Activated CD4-positive, alpha-beta T cell treated with anti-CD3 and anti-CD28 coated beads for 1 hour (primary cell): Measurements from ENCODE around the gene ST8SIA1.

Experiments used
- DNase-seq: peaks from one replicate; pipeline ENCODE4 v3.0.0-alpha.2; 2020

ST8SIA1 gene

DNA sequence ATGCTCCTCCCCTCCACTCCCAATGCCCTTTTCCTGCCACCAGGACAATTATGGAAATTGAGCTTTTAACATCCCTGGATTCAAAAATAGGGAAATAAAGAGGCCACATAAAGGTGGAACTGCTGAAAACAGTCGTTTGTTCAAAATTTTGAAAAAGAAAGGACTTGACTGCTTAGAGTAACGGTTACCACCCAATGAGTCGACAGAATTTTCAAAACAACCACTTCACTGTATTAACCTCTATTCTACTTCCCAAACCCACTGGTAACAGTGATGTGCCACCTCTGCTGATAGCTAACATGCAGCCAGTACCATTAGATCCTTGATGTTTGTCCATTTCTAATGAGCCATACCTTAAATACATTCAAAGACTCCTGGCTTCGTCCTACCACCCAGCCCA is 4.9 kb downstream of the ST8SIA1 start:
- no peak for DNase-seq

DNA sequence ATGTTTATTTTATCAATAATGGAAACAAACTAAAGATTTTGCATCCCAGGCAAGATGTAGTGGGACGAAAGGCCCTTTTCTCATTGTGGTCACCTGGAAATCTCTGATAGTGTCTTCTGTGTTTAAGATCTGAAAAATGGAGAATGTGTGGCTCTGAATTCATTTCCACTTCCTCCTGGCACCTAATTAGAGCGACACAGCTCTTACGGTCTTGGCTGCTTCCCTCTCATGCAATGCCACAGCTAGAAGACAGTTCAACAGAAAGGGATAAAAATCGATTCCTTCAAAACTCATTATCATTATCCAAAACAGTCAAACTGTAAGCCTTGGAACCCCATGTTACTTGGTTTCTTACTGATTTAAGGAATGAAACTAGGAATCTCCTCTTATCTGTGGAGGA is 9.3 kb downstream of the ST8SIA1 start:
- no peak for DNase-seq

DNA sequence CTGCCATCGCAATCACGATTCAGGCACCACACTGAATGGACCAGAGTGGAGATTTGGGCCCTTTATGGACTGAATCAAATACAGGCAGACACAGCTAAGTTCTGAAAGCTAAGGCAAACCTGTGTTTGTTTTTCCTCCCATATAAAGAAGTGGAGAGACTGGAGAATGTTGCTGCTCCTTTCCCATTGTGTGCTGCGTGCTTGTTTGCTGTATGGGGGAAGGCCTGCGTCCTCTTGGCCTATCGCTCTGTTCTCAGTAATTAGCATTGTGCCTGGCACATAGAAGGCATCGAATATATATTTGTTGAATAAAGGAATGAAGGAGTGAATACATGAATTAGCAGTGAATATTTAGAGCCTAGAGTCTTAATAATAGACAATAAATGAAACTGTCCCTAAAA is 12.4 kb downstream of the ST8SIA1 start:
- no peak for DNase-seq

DNA sequence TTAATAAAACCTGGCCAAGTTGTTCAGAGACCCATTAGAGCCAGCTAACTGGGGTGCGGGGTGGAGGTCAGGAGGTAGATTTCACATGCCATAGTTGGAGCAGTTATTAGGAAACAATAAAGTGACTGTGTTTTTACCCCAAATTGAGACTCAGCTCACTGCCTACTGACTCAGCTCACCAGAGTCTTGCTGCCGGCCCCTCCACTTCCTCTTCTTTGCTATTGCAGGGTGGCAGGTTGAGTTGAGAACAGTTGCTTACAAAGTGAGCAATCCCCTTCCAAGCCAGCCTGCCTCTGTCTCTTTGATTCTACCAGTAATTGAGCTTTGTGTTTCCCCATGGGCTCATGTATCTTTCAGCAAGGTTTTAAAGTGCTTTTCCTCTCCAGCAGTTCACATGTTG is 12.9 kb downstream of the ST8SIA1 start:
- DNase-seq: no peak

DNA sequence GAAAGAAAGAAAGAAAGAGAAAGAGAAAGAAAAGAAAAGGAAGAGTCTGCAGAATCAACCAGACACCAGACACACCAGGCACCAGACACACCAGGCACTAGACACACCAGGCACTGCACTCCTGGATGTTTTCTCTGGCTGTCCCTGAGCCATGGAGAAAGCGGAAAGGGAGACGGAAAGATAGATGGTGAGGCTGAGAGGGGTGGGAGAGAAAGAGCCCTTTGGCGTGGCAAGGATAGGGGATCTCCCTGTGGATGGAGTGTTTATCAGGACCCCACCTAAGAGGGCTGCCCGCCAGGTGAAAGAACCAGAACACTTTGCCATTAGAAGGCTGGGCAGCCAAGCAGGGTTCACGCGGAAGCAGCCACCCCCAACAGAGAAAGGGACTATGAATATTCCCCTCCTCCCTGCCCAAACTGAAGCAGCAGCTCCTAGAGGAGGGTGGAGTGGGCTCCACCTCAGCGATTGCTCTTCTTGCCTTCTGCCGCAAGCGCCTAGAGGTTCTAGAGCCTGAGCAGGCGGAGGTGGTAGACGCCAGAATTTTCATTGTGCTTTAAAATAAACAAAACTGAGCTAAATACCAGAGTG is 13.4 kb downstream of the ST8SIA1 start:
- DNase-seq: no peak

DNA sequence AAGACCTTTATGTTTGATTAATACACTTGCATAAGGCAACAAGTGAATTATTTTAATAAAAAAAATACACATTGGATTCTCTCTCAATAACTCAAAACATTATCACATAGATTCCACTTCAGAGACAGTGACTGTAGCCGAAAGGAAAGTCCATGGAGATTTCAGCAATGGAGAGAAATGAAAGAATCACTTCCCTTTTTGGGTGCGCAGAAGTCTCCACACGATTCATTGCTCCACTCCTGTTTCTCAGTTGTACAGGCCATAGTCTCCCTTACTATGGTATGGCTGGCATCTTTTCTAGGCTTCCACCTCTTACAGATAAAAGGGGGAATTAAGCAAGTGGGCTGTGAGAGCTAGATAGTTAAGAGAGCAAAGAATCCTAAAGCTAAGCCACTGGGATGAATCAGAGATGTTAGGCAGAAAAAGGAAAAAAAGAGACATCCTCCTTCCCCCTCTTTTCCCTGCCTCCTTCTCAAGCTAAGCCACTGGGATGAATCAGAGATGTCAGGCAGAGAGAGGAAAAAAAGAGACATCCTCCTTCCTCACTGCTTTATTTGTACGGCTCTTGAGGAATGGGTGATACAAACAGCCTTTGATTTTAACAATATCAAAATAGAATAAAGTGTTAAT is 16.3 kb downstream of the ST8SIA1 start:
- no peak for DNase-seq

DNA sequence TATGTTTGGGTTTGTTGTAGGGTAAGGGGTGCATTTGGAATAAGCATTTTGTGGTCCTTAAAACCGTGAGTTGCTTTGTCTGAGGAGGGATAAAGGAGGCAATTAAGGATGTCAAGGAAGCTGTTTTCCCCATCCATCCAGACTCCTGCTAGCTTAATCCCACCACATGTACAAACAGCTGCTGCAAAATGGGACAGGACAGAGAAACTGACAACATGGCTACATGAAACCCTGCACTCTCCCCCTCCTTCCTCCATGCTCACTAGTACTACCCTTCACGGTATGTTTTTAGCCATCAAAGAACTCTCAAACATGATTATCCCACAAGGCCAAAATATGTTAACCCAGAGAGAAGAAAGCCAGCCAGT is 20.6 kb downstream of the ST8SIA1 start:
- DNase-seq: no peak

DNA sequence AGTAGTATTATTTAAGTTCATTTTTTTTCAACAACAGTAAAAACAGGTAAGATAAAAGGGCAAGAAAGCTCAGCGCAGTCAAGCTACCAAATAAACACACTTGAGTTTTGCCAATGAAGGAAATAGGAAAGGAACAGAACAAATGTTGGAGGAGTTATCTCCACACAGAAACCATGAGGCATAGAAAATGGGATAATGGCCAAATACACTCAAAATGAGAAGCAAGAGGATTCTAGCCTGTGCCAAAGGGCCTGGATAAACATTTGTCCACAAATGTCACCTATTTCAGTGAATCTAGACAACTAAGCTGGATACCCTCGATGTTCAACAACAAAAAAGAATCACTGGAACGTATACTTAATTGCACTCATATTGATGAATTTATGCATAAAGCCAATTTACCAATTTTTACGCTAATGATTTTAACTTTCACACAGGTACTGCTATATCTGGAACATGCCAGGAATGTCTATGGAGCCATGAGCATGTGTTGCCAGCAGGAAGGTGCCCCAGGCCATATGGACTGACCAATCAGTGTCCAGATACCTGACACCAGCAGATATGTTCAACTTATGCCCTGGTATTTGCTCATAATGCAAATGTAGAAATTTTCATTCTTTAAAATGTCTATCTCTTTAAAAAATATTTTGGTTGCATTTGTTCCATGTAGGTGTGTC is 21.1 kb downstream of the ST8SIA1 start:
- no peak for DNase-seq

DNA sequence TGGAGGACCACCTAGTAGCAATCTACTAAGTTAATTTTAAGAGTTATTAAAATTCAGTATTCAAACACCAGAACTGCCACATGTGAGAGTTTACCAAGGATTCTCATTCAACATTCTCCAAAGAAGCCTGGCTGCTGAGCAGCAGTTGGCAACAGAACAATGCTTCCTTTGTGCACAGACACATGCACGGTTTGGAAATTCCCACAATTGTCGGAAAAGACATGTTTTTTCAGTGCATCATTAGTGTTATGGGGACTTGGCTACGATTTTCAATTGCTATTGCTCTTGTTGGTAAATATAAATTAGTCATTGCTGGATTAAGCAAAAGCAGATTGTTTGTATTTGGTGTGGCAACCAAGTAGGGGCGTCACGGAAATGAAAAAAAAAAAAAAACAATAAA is 22.2 kb downstream of the ST8SIA1 start:
- DNase-seq: no peak

DNA sequence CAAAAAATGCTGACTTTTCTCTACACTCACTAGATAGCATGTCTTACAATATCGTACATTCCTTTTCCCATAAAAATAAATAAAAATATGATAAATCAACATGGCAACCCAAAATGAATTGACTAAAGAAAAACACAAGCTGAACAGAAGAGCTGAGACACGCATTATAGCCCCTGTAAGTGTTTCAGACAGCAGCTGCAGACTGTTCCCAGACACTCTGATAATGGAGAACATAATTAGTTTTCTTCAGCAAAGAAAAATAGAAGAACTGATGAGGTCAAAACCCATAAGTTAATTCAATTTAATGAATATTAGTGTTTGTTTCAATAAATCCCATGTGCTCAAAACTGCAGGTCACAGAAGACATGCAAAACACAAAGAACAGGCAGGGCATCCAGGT is 23.8 kb downstream of the ST8SIA1 start:
- DNase-seq: no peak

DNA sequence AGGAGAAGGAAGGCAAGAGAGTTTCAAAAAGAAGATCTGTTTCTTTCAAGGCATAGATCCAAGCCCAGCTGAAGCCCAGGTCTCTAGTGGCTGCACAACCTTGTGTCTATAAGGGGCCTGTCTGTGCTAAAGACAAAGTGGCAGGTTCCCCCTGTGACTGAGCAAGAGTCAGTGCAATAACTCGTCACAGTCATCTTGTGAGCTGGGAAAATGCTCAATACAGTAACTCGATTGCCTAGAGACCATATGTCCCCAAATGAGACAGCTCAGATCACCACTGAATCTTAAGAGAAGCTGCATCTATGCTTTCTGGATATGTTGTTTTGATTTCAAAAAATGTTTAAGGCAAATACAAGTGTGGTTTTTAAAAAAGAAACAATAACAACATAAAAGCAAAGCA is 24.2 kb downstream of the ST8SIA1 start:
- DNase-seq: no peak

DNA sequence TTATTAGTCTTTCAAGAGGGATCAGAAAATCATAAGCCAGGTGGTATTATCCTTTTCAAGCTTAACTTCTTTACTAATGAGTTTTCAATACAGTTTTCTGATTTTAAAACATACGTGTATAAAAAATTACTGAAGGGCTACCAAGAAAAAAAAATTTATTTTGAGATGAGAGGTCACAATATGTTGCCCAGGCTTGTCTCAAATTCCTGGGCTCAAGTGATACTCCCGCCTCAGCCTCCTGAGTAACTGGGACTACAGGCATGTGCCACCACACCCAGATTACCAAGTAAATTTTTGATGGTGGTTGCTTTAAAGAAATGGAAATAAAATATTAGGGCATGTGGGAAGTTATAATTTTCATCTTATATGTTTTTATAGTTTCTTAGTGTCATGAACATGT is 26.7 kb downstream of the ST8SIA1 start:
- no peak for DNase-seq

DNA sequence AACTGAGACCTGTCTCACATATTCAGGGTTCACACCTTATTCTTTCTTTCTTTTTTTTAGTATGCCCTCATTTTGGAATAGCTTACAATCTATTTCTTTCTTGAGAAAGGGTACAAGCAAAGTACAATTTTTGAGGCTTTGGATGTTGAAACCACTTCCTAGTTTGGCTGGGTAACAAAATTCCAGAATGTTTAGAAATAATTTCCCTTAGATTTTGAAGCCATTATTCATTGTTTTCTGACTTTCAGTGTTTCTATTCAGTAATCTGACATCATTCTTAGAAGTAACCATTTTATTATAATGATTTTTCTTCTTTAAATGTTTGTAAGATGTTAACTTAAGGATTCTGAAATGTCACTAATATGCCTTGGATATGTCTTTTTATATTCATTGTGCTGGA is 28.2 kb downstream of the ST8SIA1 start:
- no peak for DNase-seq

DNA sequence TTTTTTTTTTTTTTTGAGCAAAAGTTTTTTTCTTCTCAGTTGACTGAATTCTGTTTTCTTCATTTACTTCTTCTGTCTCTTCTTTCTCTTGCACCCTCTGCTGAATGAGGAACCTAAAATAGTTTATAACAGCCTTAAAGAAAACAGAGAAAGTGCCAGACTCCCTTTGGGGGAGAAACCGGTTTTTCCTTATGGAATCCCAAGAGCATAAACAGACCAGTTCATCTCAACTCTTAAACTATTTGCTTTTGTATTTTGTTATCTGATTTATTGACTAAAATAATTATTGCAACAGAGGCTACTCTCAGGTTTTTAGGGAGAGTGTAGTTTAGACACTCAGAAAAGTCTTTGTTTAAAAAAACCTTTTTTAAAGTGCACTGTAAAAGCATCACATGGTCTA is 30.2 kb downstream of the ST8SIA1 start:
- DNase-seq: no peak

DNA sequence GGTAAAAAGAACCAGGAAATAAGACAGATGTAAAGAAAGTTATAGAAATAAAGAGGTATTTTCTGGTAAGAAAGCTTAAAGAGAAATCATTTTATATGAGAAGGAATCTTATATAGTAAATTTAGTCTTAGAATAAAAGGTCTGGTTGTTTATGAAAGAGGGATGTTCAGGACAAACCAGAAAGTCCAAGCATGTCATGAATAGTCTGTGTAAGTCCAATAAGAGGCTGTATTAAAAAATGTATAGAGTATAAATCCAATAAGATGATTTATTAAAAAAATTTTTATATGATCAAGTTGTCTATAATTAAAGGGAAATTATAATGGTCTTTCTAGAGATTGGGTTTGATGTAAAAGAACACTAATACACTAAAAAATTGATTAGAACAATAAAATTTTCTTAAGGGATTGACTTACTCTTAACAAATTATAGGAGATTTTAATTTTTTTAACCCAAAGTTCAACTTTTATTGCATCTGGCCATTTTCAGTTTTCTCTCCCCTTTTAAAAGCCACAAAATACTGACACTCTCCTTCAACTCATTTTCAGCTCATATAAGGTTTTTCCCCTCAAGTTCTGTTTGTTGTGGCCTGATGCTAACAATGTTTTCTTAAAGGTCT is 35.1 kb downstream of the ST8SIA1 start:
- DNase-seq: no peak

DNA sequence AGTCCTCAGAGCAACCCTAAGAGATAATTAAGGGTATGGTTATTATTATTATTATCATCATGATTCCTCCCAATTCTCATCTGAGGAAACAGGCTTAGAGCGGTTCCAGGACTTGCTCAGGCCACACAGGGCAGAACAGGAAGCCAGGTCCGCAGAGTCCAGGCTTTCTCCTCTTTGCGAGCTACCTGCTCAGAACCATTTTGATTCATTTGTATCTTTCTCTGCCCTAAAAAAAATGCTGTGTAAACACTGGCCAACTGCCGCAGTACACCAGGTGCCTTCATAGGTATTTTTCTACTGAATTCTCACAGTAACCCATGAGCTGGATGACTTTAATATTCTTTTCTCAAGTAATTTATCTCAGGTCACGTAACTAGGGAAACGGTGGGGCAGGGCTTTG is 45.3 kb downstream of the ST8SIA1 start:
- DNase-seq: no peak

DNA sequence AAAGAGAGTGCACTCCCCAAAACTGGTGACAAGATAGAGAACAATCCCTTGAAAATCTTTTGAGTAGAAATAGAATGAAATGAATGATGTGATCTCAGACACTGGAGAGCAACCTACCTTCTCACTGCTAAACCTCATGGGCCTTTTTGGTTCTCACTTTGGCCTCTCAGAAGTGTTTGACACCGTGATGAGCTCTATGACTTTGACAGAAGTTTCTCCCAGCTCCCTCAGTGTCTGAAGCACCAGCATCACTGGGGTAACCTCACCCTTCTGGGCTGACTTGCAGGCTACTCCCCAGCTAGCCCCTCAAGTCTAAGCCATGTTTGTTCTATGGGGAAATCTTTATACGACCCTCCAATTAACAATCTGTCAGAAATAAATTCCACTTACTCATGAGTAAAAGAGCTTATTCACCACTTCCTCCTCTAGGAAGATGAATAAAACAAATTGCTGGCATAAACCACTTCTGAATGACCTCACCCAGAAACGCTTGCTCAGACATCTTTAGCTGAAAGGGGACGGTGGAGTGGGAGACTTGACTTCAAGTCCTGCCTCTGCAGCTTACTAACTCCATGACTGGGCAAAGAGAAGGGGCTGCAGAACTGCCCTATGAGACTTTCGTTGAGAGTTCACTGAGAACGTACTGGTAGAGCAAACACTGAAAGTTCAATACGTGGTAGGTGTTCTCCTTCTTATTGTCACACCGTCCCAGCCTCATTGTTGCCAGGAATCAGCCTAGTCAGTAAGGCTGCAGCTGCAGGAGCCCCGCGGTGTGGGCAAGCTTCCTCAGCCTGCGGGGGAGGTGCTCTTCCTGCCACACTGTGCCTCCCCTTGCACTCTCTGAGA is 46.5 kb downstream of the ST8SIA1 start:
- DNase-seq: no peak

DNA sequence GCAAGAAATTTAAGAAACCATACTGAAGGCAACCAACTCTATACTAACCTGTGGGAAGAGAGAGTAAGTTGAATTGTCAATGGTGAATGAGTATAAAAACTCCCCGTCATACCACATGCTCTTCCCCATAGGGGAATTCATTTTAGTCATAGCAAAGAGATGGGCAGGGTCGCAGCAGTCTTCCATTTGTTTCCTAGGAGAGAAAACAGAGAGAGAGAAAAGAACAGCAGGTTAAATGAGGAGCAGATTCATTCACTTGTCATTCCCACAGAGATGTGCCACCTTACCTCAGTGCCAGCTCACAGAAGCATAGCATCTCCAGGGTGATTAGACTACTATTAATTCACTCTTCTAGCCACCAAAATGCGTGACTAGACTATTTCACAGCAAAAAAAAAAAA is 47.4 kb downstream of the ST8SIA1 start:
- no peak for DNase-seq

DNA sequence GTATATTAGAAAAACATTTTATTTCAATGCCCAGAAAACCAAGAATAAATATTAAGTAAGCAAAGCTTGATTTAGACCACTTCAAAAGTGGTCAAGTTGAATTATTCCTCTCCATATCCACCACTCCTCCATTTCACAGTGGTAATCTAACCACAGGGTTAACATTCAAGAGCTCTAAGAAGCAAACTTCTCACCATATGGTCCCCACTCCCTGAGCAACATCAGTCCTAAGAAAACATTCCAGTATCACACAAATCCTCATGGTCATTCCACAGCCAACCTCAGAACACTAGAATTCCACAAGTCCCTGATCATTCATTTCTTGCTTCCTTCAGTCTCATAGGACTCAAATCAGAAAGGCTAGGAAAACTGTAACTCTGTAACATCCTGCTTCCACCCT is 47.9 kb downstream of the ST8SIA1 start:
- DNase-seq: no peak

DNA sequence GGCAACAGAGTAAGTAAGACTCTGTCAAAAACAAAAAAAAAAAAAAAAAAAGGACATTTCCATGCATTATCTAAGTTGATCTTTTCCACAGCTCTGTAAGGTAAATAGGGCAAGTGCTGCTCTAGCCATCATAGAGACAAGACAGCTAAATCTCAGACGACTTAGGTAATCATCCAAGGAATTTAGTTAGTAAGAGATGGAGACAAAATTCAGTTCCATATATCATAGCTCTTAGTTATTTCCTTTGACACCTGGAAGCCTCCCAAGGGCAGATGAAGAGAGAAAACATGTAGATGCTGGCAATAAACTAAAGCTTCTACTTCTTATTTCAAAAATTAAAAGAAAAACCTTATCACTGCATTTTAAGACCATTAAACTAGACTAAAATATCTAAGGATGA is 48.7 kb downstream of the ST8SIA1 start:
- DNase-seq: no peak

DNA sequence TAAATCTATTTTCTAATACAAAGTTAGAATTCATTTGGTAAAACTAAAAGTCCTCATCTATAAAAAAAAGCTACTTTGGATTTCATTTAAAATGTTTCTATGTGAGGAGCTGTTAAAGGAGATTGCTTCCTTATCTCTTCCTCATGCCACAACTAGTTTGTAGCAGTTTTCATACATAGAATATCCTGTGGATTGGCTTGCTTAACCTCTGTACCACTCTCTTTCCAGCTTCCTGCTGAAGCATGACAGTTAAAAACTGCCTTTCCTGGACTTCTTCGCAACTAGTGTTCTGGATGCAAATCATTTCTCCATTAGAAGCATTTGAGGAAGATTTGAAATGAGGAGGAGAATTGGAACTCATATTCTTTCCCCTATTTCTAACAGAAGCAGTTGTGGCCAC is 49.6 kb downstream of the ST8SIA1 start:
- DNase-seq: no peak

DNA sequence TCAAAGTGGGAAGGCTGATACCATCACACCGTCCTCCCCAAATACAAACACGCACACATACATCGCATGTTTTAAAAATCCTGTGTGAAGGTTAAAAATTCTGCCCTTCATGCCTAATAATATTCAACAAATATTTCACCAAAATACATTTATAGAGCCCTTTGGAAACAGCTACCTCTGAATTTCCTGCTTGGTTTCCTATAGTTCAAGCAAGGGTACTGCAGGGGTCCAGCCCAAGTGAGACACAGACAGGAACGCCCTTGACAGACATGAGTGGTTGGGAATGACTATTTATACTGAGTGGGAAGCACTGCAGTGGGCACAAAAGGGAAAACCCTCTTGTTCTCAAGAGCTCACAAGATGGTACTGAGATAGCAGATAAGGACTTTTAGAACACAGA is 51.0 kb downstream of the ST8SIA1 start:
- DNase-seq: no peak

DNA sequence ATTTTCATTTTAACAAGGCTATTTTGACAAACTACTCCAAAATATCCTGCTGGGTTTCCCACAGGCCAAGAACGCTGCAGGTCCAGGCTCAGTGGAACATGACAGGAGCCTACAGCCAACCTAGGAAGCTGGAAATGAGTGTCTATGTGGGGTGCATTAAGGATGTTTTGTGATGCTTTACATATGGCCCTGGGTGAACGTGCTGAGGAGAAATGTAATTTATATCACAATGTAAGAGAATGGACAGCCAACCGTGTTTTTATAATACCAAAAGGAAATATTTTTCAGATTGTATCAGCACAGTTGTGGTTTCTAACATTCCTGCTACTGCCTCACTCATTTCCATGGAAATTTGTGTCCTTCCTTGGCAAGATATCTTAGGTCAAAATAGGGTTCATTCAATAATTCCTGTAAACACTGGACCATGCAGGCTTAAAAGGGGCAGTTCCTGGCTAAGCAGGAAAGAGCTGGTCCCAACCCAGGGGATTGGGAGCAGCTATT is 51.5 kb downstream of the ST8SIA1 start:
- no peak for DNase-seq
